Psoas muscle (tissue), 8 donors: ENCODE data around the gene SHC3. TPM values are rescaled to one million over a fixed set of nuclear protein-coding genes. Genes with fewer than 3 reads are reported as not detected.

Source experiments
- ATAC-seq, 4 donors: fragments of 200-7000 bp; cut with Tn5 transposase; one replicate each; pipeline ENCODE4 v1.9.1; 2020; ENCODE audit warnings: moderate library complexity in 3 of 4, mild to moderate bottlenecking in 2 of 4
- DNase-seq, 2 donors: peaks; one replicate each; pipeline ENCODE4 v3.0.0-alpha.2; 2020
- H3K27ac ChIP-seq: fragments of 200-600 bp; one replicate; pipeline ENCODE4 v1.8.0; 2022
- H3K27me3 ChIP-seq, 3 donors: fragments of 200-600 bp in 1 of 3; one replicate each; pipeline versions ENCODE4 v1.6.1 to v1.8.0; 2013 to 2022; ENCODE audit warnings: low read length in 2 of 3, mild to moderate bottlenecking in 2 of 3, moderate library complexity in 1 of 3; ENCODE audit not compliant: insufficient read depth in 3 of 3
- H3K36me3 ChIP-seq, 2 donors: fragments of 200-600 bp in 1 of 2; one replicate each; pipeline versions ENCODE4 v1.6.1 to v1.8.0; 2013 to 2022; ENCODE audit warnings: low read depth in 1 of 2, mild to moderate bottlenecking in 1 of 2, moderate library complexity in 1 of 2; ENCODE audit not compliant: insufficient read depth in 1 of 2
- H3K4me1 ChIP-seq: fragments of 200-600 bp; one replicate; pipeline ENCODE4 v1.8.0; 2022
- H3K4me3 ChIP-seq: fragments of 200-600 bp; one replicate; pipeline ENCODE4 v1.8.0; 2022; ENCODE audit warnings: mild to moderate bottlenecking
- H3K9me3 ChIP-seq: fragments of 200-600 bp; one replicate; pipeline ENCODE4 v1.8.0; 2022
- CTCF ChIP-seq: fragments of 200-600 bp; IDR thresholded peaks from one replicate; pipeline ENCODE4 v1.8.0; 2022; ENCODE audit warnings: antibody characterized with exemption
- WGBS, 3 donors: extraction: QIAGEN DNeasy Blood & Tissue Kit; methylation state at CpG; one replicate each; pipeline versions ENCODE4 v1.1.6 to v1.1.7; 2013; 5-methylcytosine and 5-hydroxymethylcytosine counted together
- intact Hi-C, 2 donors: fragments of 100-400 bp; cut with DNase I; formaldehyde crosslinking; loops; one replicate each; pipeline versions ENCODE4 v1.11.0 to v1.14.2; 2022
- polyA plus RNA-seq, 3 donors: library from polyadenylated mRNA; stranded (reverse); fragments of 200-250 nt; gene quantifications; one replicate each; pipeline ENCODE4 v1.2.3, GENCODE V29; 2013
- total RNA-seq, 4 donors: library from RNA; stranded (reverse); fragmentation: NEBNext Ultra II Directional in 2 of 4; extraction: Animal tissue kit (Norgen Biotek cat#: 25700) in 2 of 4; gene quantifications; one replicate each; pipeline versions ENCODE4 v1.2.1 to v1.2.4, GENCODE V29; 2021 to 2023
- donor health status: healthy with polysubstance abuse.
- donor health status: DM: no; HTN: no; CAD: no; lungs with moderate emphysema.
- donor health status: Bipolar disorder and iron deficiency.
- donor health status: healthy.
- donor health status: DM: yes; HTN: yes; CAD: no.
- donor health status: DM: no; HTN: no; CAD: no.
- donor health status: DM: no; HTN: no; CAD: no.
- donor health status: DM: yes; HTN: yes; CAD: no.

Gene SHC3
- total and polyA plus RNA-seq, 7 donors = 0.04 to 0.71 (median 0.20) TPM

- TF ChIP-seq CTCF = no peak
- ATAC-seq = no peak
- WGBS, 3 donors = 80 to 85% (median 84%) methylated on average over 9 of the region's 9 CpGs
- H3K27ac ChIP-seq = no peak overlapping the region
- H3K27me3 ChIP-seq = peaks cover 0 to 3% (median 0%) of the 10 kb centered on the region in 3 donors
- H3K4me3 ChIP-seq = no peak overlapping the region
- H3K4me1 ChIP-seq = no peaks in the 10 kb centered on the region
- no peaks in the 10 kb centered on the region for H3K36me3 ChIP-seq
- no peak for DNase-seq
- intact Hi-C loops = no loop called here
- H3K9me3 ChIP-seq = no peaks in the 10 kb centered on the region
Measured at GRCh38 chr9:89008055-89008743, 170.4 kb downstream of the SHC3 start.

GRCh38 chr9:89006996-89007967 lies 171.3 kb downstream of the SHC3 start:
- DNase-seq (no peak), ATAC-seq (no peak)
- H3K36me3 ChIP-seq = no peaks in the 10 kb centered on the region
- WGBS, 3 donors = 71 to 80% (median 75%) methylated on average over 9 of the region's 9 CpGs
- H3K9me3 ChIP-seq = no peaks in the 10 kb centered on the region
- intact Hi-C loops = no loop called here
- H3K4me3 ChIP-seq = no peak overlapping the region
- H3K27ac ChIP-seq = no peak overlapping the region
- H3K4me1 ChIP-seq = no peaks in the 10 kb centered on the region
- H3K27me3 ChIP-seq = peaks cover 0 to 6% (median 0%) of the 10 kb centered on the region in 3 donors
- no peak for TF ChIP-seq CTCF

GRCh38 chr9:89006267-89006666 lies 172.4 kb downstream of the SHC3 start:
- ATAC-seq (no peak), DNase-seq (no peak)
- TF ChIP-seq CTCF = no peak
- WGBS, 3 donors = 9 to 15% (median 10%) methylated on average over 2 of the region's 2 CpGs
- H3K36me3 ChIP-seq = no peaks in the 10 kb centered on the region
- no peaks in the 10 kb centered on the region for H3K4me1 ChIP-seq
- H3K9me3 ChIP-seq = no peaks in the 10 kb centered on the region
- peaks cover 0 to 13% (median 0%) of the 10 kb centered on the region in 3 donors for H3K27me3 ChIP-seq
- intact Hi-C loops = no loop called here
- no peak overlapping the region for H3K27ac ChIP-seq
- H3K4me3 ChIP-seq = no peak overlapping the region

- no peak for DNase-seq
- no peak for ATAC-seq
- H3K36me3 ChIP-seq = no peaks in the 10 kb centered on the region
- no peaks in the 10 kb centered on the region for H3K9me3 ChIP-seq
- no peak overlapping the region for H3K27ac ChIP-seq
- WGBS, 3 donors = 88 to 89% (median 89%) methylated on average over 9 of the region's 9 CpGs
- no peak overlapping the region for H3K4me3 ChIP-seq
- H3K27me3 ChIP-seq = peaks cover 0 to 16% (median 0%) of the 10 kb centered on the region in 3 donors
- TF ChIP-seq CTCF = no peak
- intact Hi-C loops = no loop called here
- no peaks in the 10 kb centered on the region for H3K4me1 ChIP-seq
Measured at GRCh38 chr9:89005323-89005722, 173.3 kb downstream of the SHC3 start.
